ENCODE measurements around the gene NINJ2.
"Not testable (repeated sequence)": the region's sequence is repeated elsewhere in the genome, so short reads cannot be mapped to it uniquely, and the experiment has no call there.

Gene NINJ2

DNA sequence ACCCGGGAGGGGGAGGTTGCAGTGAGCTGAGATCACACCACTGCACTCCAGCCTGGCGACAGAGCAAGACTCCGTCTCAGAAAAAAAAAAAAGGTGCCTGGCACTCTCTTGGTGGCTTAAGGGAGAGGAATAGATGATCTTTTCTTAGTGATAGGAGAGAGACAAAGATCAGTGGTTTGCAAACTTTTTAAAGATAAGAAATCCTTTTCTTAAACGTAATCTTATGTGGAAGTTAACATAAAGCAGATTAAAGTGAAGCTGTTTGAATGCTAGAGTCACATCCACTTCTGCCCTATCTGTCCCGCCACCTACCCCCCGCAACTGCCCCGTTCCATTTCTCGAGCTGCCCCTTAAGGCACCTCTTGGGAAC, 6.3 kb upstream of the NINJ2 start:
- no peak for DNase-seq

DNA sequence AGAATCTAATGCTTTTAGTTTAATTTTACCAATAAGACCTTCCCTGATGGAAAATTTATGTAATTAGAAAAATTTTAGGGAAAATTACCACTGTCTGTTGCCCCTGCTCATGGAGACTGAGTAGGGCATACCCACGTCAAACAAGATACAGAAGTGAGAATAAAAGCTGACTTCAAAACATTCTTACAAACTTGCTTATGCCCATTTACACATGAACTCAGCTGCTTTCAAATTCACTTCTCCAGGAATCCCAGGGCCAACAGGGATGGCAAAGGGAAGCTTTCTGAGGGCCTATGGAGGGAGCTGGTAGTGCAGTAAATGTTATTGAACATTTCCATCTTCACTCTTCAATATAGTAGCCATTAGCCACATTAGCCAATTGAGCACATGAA, 4.8 kb upstream of the NINJ2 start:
- DNase-seq = peak; percentile 72

DNA sequence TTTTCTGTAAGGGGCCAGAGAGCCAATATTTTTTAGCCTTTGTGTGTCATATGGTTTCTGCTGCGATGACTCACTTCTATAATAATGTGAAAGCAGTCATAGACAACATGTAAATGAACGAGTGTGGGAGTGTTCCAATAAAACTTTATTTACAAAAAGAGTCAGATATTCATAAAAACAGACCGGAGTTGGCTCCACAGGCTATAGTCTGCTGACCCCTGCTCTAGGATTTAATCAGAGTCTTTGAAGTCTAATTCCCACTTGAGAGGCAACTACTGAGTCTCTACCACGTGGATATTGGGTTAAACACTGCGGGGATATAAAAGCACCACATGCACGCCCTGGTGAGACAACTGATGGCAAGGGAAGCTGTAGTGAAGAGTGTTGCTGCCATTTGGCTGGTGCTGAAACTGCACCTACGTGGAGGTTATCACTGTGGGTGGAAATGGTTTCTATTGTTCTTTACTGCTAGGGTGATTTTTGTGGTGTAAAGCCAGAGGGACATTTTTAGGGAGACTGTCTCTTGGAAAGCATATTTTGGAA, 3.6 kb upstream of the NINJ2 start:
- peak; percentile 44 for DNase-seq

DNA sequence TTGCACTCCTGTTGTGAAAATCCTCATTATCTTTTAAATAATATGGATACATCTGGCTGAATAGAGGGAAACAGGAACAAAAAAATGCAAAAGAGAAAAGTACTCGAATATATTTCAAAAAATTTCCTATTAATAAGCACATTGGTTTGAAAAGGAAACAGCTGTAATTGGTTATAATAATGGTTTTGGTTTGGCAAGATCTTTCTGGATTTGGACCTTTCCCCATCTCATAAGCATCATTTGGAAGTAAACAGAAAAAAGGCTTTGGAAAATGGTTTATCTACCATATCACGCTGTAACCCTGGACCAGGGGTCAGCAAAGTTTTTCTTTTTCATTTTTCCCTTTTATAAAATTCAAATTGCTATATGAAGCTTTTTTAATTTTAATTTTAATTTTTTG, 2.8 kb upstream of the NINJ2 start:
- DNase-seq = no peak

DNA sequence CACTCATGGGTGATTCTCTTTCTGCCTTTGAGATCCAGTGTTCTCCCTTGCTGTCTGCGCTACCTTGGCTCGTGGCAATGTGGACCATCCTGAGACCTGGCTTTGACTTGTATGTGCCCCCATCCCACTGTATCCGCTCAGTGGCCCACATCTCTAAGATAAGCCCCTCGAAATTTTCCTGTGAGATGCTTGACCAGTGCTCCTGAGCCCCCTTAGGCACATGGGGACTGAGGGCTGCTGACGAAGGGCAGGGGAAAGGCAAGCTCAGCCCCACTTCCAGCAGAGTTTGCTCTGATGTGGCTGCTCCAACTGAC, 1.5 kb upstream of the NINJ2 start:
- DNase-seq = no peak

DNA sequence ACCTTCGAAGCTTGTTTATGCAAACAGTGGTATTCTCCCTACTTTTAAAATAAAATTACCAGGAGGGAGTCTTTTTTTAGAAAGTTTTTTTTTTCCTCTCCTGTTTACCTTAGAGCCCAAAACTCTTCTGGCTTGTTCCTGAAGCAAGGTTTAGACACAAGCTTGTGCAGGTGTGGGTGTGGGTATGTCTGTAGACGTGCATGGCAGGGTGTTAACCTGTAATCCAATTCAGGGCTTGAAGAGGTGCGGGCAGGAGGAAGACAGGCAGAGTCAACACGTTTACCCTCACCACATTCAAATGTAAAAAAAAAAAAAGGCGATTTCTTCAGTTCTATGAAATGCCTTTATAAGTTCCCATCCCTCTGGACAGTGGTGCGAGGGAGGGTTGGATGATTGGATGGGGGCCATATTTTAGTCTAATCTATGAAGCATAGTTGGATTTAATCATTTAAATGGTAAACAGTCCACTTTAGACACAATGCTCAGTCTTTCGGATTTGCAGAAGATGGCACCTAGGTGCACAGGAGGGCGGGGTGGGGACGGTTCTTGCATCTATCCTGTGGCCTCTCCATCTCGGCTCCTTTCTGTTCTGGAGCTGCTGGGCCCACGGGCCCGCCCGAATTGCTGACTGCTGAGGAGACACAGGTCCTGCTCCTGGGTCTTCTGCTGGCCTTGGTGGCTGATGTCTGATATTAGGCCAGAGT, 982 bp upstream of the NINJ2 start:
- DNase-seq = no peak

DNA sequence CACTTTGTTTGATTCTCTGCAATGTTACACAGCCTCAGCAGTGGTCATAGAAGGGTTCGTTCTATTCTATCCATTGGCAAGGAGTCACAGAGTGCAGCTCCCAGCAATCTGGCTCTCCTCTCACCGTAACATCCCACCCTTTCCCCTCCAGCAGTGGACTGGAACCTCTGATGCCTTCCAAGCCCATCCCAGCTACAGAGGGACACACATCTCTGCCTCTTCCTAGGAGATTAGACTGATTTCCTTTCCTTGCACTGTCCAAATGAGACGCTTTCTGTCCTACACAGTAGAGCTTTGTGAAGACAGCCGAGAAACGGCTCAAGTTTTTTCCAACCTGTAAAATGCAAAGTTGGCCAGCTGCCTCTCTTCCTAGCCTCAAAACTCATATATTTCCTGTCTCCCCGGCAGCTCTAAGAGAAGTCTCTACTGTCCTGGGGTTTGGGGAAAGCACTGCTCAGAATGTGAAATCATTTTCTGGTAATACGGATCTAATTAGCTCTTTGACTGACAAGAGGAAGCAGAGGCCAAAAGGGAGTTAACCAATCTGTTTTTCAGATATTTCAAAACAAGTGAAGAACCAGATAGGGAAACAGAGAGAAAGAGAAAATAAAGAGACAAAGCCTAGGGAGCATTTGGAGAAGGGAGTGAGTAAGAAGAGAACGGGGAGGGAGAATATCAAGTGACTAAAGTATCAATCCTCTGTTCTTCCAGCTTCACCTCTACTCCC, 516 bp downstream of the NINJ2 start:
- DNase-seq = peak; percentile 80

DNA sequence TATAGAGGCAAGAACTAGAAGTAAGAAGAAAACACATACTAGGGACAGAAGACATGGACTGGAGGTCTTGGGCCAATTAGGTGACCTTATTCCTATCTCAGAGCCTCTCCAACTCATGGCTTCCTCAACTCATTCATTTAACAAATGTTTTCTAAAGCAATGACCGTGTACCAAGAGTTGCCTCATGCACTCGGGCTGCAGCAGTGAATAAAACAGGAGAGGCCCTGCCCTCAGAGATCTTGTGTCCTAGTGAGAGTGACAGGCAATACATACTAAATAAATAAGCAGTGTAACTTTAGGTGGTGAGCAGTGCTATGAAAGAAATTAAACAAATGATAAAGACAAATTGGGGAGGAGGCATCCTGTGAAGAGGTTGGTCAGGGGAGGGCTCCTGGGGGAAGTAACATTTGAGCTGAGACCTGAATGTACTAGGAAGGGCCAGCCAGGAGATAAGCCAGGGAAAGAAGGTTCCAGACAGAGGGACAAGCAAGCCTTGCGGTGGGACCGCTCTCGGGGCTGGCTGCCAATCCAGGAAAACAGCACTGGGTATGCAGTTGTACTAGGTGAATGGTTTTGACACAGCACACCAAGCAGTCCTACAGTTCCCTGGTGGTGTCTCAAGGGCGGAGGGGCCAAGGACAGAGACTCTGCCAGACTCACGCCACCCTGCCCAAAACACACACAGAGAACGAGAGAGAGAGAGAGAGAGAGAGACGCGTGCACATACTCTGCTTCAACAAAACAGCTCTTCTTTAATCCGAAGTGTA, 1.3 kb downstream of the NINJ2 start:
- no peak for DNase-seq

DNA sequence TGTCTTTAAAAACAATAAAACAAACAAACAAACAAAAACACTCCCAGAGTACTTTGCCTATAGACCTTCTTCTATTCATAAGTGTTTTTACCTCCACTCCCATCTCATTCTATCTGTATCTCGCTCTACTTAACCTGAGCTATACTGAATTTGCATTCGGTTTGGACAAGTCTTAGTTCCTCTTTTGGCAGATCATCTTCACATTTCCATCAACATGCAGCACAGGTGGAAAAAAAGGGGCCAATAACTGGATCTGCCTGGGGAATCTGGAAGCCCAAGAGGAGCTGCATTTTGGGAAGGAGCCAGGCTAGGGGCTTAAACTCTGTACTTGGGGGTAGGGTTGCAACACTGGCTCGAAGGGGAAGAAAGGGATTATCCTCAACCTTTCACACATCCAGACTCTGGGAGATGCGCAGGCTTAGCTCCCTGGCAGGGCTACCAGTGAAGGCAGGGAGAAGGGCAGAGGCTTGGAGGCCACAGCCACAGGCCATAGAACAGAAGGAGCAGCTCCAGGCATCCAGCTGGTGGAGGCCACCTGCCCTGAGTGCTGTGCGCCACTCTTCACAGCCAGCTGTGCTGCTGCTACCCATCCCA, 4.1 kb downstream of the NINJ2 start:
- DNase-seq = no peak

DNA sequence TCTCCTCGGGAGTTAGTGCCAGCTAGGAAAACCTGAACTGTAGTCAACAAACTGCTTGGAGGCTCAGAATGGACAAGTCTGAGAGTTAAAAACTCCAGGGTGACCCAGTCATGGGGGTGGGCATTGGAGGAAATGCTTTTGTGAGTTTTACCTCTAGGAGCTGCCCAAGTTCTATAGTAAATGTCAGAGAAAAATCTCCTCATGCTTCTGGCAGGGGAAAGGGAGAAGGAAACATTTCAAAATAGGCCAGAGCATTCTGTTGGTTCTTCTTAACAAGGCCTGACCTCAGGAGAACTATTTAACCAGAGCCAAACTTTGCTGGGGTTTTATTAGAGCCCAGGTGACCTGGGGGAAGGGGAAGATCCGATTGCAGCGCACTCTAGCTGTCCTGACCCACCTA, 12.3 kb downstream of the NINJ2 start:
- DNase-seq = peak; percentile 23

DNA sequence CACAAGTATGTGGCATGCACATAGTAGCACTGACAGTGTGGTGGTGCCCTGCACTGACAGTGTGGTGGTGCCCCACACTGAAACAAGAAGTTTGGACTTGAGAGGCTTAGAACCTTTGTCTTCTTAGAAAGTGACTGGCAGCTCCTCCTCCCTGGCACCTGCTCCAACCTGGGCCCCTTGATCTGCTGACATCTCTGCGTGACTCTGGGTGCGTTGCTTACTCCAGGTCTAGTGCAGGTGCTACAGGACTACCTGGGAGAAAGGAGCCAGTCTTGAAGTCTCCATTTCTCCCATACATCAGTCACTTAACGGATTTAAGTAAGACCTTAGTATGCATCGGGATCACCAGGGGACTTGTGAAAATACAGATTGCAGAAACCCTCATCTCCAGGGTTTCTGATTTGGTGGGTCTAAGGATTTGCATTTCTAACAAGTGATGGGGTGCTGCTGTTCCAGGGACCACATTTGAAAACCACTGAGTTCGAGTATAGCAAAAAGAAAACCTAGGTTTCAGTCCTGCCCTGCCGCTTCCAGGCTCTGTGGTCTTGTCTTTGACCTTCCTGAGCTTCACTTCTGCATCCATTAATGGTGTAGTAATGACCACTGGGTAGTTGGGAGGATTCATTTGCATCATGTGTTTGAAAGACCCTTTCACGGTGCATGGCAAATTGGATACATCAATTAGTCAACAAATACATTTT, 15.7 kb downstream of the NINJ2 start:
- DNase-seq = no peak

DNA sequence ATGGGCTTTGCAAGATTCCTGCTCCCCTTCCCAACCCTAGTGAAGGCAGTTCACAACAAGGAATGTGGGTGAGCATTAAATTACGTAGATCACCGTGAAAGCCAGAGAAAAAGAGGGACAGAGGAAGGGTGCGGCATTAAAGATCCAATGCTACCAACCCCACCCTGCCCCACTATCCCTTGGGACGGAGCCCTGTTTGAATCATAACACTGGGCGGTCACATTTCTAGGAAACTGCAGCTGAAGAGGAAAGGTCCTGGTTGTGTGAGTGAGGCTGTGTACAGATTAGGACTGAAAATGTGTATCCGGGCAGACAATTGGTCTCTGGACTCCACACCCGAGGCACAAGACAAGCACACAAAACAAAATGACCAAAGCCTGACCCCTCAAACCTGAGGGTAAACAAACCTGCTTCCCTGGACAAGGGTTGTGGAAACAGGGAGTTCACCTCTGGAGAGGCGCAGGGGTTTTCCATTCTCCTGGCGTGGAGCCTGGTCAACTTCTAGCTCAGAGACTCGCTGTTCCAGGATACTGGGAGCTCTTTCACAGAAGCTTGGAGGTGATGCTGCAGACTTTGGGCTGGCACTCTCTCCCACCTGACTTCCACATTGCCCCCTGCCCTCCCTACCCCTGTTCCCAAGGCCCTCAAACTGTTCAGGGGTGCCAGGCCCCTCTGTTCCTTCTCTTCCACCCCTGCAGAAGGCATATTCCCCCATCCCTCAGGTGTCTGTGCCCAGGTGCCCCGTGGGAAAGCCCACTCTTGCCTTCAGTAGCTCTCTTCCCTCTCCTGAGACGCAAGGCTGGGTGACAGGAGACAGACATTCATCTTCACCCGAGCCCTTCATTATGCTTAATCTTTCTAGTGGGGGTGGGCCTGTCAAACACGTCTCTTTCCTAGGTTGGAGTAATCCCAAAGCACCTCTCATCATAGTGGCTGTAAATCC, 16.5 kb downstream of the NINJ2 start:
- no peak for DNase-seq

DNA sequence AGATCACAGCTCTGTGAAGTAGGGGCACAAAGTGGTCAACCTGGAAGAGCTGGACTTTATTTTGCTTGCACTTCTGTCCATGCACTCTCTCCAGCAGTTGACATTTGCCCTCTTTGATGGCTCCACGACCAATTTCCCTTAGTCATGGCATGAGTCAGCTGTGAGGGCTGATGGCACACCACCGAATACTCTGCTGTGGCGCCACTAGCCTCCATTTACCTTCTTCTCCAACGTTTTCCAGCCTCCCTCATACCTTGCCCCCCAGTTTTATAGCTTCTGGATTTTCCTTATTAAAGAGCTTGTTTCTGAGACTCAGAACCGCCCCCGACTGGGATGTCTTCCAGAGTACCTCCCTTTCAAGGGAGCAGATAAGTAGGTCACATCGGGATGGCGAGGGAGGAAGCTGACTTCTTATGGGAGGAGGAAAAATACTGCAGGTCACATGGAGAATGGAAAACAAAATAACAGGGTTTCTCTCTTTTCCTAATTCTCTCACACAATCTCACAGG, 17.6 kb downstream of the NINJ2 start:
- DNase-seq = peak; percentile 54

DNA sequence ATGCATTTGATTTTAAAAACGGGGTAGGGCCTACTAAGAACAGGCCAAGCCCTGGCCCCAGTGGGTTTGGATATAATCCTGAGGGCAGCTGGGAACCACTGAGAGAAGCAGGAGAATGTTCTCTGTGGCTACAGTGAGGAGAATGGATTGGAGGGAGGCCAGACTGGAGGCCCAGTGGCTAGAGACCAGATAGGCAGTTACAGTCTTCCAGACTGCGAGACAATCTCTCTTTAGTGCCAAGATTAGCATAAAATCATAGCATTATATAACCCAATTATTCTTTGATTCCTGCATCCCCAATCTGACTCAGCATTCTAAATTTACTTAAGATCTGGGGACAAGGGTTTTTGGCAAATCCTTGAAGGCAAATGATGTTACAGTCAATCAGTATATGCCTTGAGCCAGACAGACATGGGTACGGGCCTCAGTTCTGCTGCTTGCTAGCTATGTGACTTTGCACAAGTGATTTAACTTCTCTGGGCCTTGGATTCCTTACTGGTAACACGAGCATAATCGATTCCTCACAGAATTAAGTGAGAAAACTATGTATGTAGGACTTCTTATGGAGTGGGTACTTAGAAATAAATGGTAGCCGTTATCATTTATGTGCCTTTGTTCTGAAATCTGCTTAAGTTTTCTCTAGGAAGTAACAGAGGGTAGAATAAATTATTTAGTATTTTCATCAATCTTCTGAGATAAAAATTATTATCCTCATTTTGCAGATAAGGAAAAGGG, 18.3 kb downstream of the NINJ2 start:
- no peak for DNase-seq

DNA sequence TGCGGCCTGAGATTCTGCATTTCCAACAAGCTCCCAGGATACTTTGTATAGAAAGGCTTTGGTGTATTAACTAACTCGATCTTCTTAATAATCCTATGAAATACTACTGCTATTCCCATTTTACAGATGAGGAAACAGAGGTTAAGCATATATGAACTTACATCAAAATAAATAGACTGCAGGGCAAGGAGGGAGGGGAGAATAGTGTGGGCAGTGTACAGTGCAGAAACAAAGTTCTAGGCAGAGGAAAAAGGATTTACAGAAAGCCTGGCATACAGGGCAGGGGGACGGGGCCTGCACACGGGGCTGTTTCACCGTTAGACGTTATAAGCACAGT, 19.0 kb downstream of the NINJ2 start:
- no peak for DNase-seq

DNA sequence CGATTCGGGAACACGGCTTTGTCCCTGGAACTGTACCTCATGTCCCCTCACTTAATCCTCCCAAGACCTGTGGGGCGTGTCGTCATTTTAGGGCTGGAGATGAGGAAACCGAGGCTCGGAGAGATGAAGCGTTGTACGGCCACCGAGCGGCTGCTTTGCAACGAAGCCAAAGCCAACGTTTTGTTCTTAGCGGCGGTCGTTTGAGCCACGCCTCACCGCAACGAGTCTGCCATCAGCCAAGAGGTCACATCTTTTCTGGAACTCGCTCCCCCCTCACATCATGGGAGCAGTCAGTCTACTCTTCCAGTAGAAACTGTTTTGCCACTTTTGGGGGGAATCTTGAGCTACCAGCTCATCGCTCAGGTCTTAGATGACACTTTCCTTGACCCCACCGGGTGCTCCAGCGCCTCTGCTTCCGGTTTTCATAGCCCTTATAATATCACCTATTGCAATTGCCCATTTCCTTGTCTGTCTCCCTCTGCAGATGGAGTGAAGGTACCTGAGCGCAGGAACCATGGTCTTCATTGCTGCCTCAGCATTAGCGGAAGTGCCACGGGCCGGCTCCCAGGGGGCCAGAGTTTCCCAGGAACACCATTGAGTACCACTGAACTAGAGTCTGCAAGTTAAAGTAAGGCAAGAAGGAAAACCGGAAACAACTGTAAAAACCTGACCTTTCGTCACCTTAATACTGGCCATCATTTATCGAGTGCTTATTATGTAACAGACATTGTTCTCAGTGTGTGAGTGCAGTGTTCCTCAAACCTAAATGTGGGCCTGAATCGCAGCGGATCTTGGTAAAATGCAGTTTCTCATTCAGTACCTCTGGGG, 19.6 kb downstream of the NINJ2 start:
- peak; percentile 27 for DNase-seq

DNA sequence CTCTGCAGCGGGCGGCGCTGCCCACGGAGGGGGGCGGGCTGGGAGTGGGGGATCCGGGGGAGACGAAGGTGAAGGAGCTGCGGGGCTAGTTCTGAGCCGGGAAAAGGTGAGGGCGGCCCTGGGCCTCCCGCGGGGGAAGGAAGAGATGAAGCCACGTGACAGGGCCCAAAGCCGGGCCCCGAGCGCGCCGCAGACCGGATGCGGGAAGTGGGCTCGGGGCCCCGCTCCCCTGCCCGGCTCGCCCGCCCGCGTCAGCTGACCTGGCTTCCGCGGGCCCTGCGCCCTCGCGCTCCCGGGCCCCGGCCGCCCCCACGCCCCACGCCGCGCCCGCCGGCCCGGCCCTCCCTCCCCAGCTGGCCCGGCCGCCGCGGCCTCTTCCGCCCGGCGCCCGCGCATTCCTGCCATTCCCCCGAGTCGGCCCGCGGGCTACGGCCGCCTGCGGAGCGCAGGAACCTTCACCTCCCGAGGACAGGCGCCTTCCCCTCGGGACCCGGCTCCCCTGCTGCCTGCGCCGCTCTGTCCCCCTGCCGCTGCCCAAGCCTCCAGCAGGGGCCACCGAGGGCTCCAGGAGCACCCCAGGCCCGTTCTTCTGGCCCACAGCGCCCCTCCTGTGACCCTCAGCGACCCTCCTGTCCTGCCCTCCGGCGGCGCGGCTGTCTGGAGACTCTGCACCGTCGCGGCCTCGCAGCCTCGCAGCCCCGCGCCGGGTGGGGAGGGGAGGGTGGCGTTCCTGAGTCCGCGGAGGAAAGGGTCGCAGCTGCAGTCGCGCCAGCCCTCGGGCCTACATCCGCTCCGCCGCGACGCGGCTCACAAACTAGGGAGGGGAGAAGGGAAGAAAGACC, 20.4 kb downstream of the NINJ2 start:
- DNase-seq = peak; percentile 84

DNA sequence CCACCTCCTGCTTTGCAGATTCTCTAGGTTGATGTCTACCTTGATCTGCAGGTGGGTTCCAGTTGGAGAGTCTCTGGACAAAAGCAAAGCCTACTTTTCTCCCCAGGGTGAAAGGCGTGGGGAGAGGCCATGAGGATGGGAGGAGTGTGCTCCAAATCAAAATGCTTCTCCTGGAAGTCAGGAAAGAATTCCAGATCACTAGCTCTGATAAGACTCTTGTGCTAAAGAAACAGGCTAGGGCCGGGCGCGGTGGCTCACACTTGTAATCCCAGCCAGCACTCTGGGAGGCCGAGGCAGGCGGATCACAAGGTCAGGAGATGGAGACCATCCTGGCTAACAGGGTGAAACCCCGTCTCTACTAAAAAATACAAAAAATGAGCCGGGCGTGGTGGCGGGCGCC, 21.9 kb downstream of the NINJ2 start:
- not testable (repeated sequence) for DNase-seq

DNA sequence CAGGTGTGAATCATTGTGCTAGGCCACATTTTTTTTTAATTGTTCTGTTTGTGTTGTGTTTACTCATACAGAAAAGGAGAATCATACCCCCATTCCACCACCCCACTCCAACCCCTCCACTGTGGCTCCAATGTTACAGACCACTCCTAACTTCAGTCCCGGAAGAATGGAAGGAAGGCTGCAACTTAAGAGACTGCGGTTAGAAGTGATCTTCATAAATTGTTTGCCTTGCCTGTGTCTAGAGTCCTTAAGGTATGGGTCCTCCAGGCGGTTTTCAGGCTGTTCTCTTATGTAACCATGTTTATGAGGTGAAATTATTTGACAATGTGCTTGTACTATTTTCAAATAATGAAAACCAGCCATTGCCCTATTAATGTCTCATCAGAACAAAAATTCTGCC, 22.5 kb downstream of the NINJ2 start:
- no peak for DNase-seq
